Prostate gland (tissue), 2 donors: Measurements from ENCODE around the gene ROBO4. TPM values are rescaled to one million over a fixed set of nuclear protein-coding genes. Genes with fewer than 3 reads are reported as not detected.

ENCODE experiments used
- DNase-seq: peaks from one replicate; pipeline ENCODE4 v3.0.0-alpha.2; 2019; ENCODE audit warnings: low spot score
- H3K27ac ChIP-seq, 2 donors: fragments of 200-600 bp; sonication (generic); 2 replicates each; pipeline ENCODE4 v1.5.1; 2017 to 2019
- H3K27me3 ChIP-seq: fragments of 200-600 bp; sonication (generic); replicated peaks from 2 replicates; pipeline ENCODE4 v1.5.1; 2019; ENCODE audit not compliant: insufficient read depth
- H3K36me3 ChIP-seq, 2 donors: fragments of 200-600 bp; sonication (generic); 1 replicate in 1 of 2; 2 replicates in 1 of 2; pipeline versions ENCODE4 v1.5.1 to v1.8.1; 2017 to 2019
- H3K4me1 ChIP-seq: fragments of 200-600 bp; sonication (generic); replicated peaks from 2 replicates; pipeline ENCODE4 v1.5.1; 2019
- H3K4me3 ChIP-seq, 2 donors: fragments of 200-600 bp; sonication (generic); 2 replicates each; pipeline ENCODE4 v1.5.1; 2017 to 2019
- H3K9me3 ChIP-seq: fragments of 200-600 bp; sonication (generic); 2 replicates; pipeline ENCODE4 v1.5.1; 2017
- CTCF ChIP-seq, 4 experiments: fragments of 200-600 bp in 2 of 4; fragments of 450-650 bp in 2 of 4; sonication (generic) in 2 of 4; IDR thresholded peaks; 1 replicate in 3 of 4; 2 replicates in 1 of 4; pipeline ENCODE4 v1.5.1; 2016 to 2019; ENCODE audit warnings: antibody characterized with exemption in 4 of 4, mild to moderate bottlenecking in 2 of 4, moderate library complexity in 2 of 4
- POLR2A ChIP-seq: fragments of 450-650 bp; IDR thresholded peaks from one replicate; pipeline ENCODE4 v1.6.1; 2016; ENCODE audit warnings: antibody characterized with exemption, mild to moderate bottlenecking
- POLR2AphosphoS5 ChIP-seq: sonication (generic); formaldehyde crosslinking; IDR thresholded peaks from one replicate; pipeline ENCODE4 v1.6.1; 2017; ENCODE audit warnings: antibody characterized with exemption
- WGBS: methylation state at CpG from one replicate; pipeline ENCODE4 v1.1.5; 2018; 5-methylcytosine and 5-hydroxymethylcytosine counted together
- intact Hi-C: fragments of 100-400 bp; cut with DNase I; formaldehyde crosslinking; loops from one replicate; pipeline ENCODE4 v1.14.2; 2022
- total RNA-seq, 2 donors: library from RNA; depleted of rRNA; stranded (reverse); fragments of >200 nt; gene quantifications; one replicate each; pipeline ENCODE4 v1.1.0, GENCODE V29; 2016

ROBO4 gene
- total RNA-seq, 2 donors from 2014 or later: 8.5 to 22.0 TPM

- Histone ChIP-seq H3K9me3 (no peaks in the 10 kb centered on the region), H3K36me3 (no peaks in the 10 kb centered on the region), H3K4me1 (peaks cover 13% of the 10 kb centered on the region), H3K4me3 (no peak overlapping the region), H3K27ac (no peak overlapping the region), H3K27me3 (peaks cover 29% of the 10 kb centered on the region)
- WGBS: 4% methylated on average over 9 of the region's 9 CpGs
- TF ChIP-seq CTCF (IDR thresholded peaks at IDR 0.05) (no peak), POLR2AphosphoS5 (no peak), POLR2A (no peak)
- intact Hi-C loops: no loop called here
- DNase-seq: no peak
These were observed 32.8 kb downstream of the ROBO4 start for GRCh38 chr11:124864892-124865180.

- H3K36me3 ChIP-seq: no peaks in the 10 kb centered on the region
- 11% methylated on average over 18 of the region's 18 CpGs for WGBS
- TF ChIP-seq POLR2A (no peak), POLR2AphosphoS5 (no peak), CTCF (IDR thresholded peaks at IDR 0.05) (no peak)
- no peaks in the 10 kb centered on the region for H3K9me3 ChIP-seq
- intact Hi-C loops: no loop called here
- no peak overlapping the region for H3K27ac ChIP-seq
- no peak overlapping the region for H3K4me3 ChIP-seq
- H3K27me3 ChIP-seq: peaks cover 28% of the 10 kb centered on the region
- DNase-seq: no peak
- H3K4me1 ChIP-seq: peaks cover 13% of the 10 kb centered on the region
These were observed 33.3 kb downstream of the ROBO4 start for GRCh38 chr11:124864176-124864891.

GRCh38 chr11:124863826-124864165 is 33.9 kb downstream of the ROBO4 start:
- intact Hi-C loops: no loop called here
- Histone ChIP-seq H3K9me3 (no peaks in the 10 kb centered on the region), H3K4me1 (peaks cover 12% of the 10 kb centered on the region), H3K36me3 (no peaks in the 10 kb centered on the region), H3K27ac (no peak overlapping the region), H3K4me3 (no peak overlapping the region), H3K27me3 (peaks cover 25% of the 10 kb centered on the region)
- 4% methylated on average over 9 of the region's 9 CpGs for WGBS
- no peak for DNase-seq
- no peak for TF ChIP-seq POLR2AphosphoS5
- TF ChIP-seq POLR2A: no peak
- TF ChIP-seq CTCF (IDR thresholded peaks at IDR 0.05): no peak

GRCh38 chr11:124863137-124863825 is 34.4 kb downstream of the ROBO4 start:
- WGBS: 2% methylated on average over 31 of the region's 31 CpGs
- H3K27ac ChIP-seq: no peak overlapping the region
- peaks cover 20% of the 10 kb centered on the region for H3K27me3 ChIP-seq
- peak overlapping the region in 1 of 2 donors; percentile 5 for H3K4me3 ChIP-seq
- no peak for TF ChIP-seq CTCF (IDR thresholded peaks at IDR 0.05)
- no peak for TF ChIP-seq POLR2A
- no peak for TF ChIP-seq POLR2AphosphoS5
- H3K9me3 ChIP-seq: no peaks in the 10 kb centered on the region
- DNase-seq: no peak
- H3K36me3 ChIP-seq: no peaks in the 10 kb centered on the region
- intact Hi-C loops: no loop called here
- peaks cover 9% of the 10 kb centered on the region for H3K4me1 ChIP-seq

GRCh38 chr11:124861670-124862069 is 36.0 kb downstream of the ROBO4 start:
- 36% methylated on average over 4 of the region's 4 CpGs for WGBS
- Histone ChIP-seq H3K36me3 (no peaks in the 10 kb centered on the region), H3K27ac (no peak overlapping the region), H3K4me3 (no peak overlapping the region), H3K4me1 (peaks cover 9% of the 10 kb centered on the region), H3K27me3 (peaks cover 18% of the 10 kb centered on the region), H3K9me3 (no peaks in the 10 kb centered on the region)
- no peak for TF ChIP-seq CTCF (IDR thresholded peaks at IDR 0.05)
- DNase-seq: no peak
- intact Hi-C loops: no loop called here
